H1 (cell line): ENCODE results near the gene INCENP. TPM values are rescaled to one million over a fixed set of nuclear protein-coding genes. Genes with fewer than 3 reads are reported as not detected.

Experiments
- CTCF ChIA-PET: fragments of 300-600 bp; sonication (Branson Sonifier 250); formaldehyde crosslinking; loops from one replicate; lab custom pipeline; 2021; ENCODE audit not compliant: partially characterized antibody; lab: Charles Lee
- POLR2A ChIA-PET: fragments of 300-600 bp; sonication (Branson Sonifier 250); formaldehyde crosslinking; loops from one replicate; lab custom pipeline; 2021; ENCODE audit warnings: inconsistent platforms; ENCODE audit not compliant: partially characterized antibody; lab: Charles Lee
- DNase-seq, 2 experiments: peaks; one replicate each; pipeline versions ENCODE4 v3.0.0 to v3.0.0-alpha.2; 2010 to 2022; ENCODE audit warnings: low spot score in 2 of 2, low read depth in 1 of 2, mixed read lengths in 1 of 2
- FAIRE-seq: peaks from 2 replicates; lab custom pipeline; 2011; peaks lifted over from hg19 to GRCh38; lab: Jason Lieb, UNC
- H2AFZ ChIP-seq: 2 replicates; pipeline ENCODE4 v1.8.1; 2012; ENCODE audit warnings: low read length, inconsistent platforms
- H2AK5ac ChIP-seq: 2 replicates; pipeline ENCODE4 v1.6.1; 2013; ENCODE audit warnings: low read depth, low read length
- H2BK120ac ChIP-seq: replicated peaks from 2 replicates; pipeline ENCODE3; 2013; ENCODE audit warnings: low read depth, low read length, inconsistent platforms
- H2BK12ac ChIP-seq: 2 replicates; pipeline ENCODE4 v1.6.1; 2013; ENCODE audit warnings: low read depth, low read length
- H2BK15ac ChIP-seq: 2 replicates; pipeline ENCODE4 v1.6.1; 2013; ENCODE audit warnings: low read length
- H2BK20ac ChIP-seq: 2 replicates; pipeline ENCODE4 v1.6.1; 2013; ENCODE audit warnings: low read length
- H2BK5ac ChIP-seq: 2 replicates; pipeline ENCODE4 v1.6.1; 2013; ENCODE audit warnings: low read depth, low read length
- H3K14ac ChIP-seq: 2 replicates; pipeline ENCODE4 v1.6.1; 2013; ENCODE audit warnings: inconsistent platforms; ENCODE audit not compliant: insufficient read length
- H3K18ac ChIP-seq: 2 replicates; pipeline ENCODE4 v1.6.1; 2013; ENCODE audit warnings: low read length; ENCODE audit errors: extremely low read depth
- H3K23ac ChIP-seq: 2 replicates; pipeline ENCODE4 v1.6.1; 2013; ENCODE audit warnings: inconsistent platforms; ENCODE audit not compliant: insufficient read length
- H3K23me2 ChIP-seq: 2 replicates; pipeline ENCODE4 v1.6.1; 2013; ENCODE audit warnings: low read depth, low read length
- H3K27ac ChIP-seq: 2 replicates; pipeline ENCODE4 v1.6.1; 2011; ENCODE audit warnings: low read depth, low read length, inconsistent platforms
- H3K27me3 ChIP-seq, 4 experiments: replicated peaks in 1 of 4; 1 replicate in 1 of 4; 2 replicates in 3 of 4; pipeline versions ENCODE4 v1.6.1 to v1.8.1; 2011 to 2013; ENCODE audit warnings: low read length in 3 of 4, mild to moderate bottlenecking in 3 of 4, inconsistent platforms in 2 of 4, mixed read lengths in 2 of 4, moderate library complexity in 1 of 4; ENCODE audit not compliant: control insufficient read depth in 3 of 4, insufficient read depth in 3 of 4; ENCODE audit errors: extremely low read depth in 1 of 4
- H3K36me3 ChIP-seq, 4 experiments: 2 replicates each; pipeline versions ENCODE4 v1.6.1 to v1.8.1; 2011 to 2013; ENCODE audit warnings: mild to moderate bottlenecking in 4 of 4, low read length in 3 of 4, moderate library complexity in 2 of 4, control low read depth in 1 of 4, inconsistent platforms in 1 of 4; ENCODE audit not compliant: insufficient read depth in 4 of 4, control insufficient read depth in 2 of 4
- H3K4ac ChIP-seq: replicated peaks from 2 replicates; pipeline ENCODE3; 2013; ENCODE audit warnings: low read length, low read depth, mixed read lengths, inconsistent platforms; ENCODE audit not compliant: insufficient read length
- H3K4me1 ChIP-seq, 4 experiments: replicated peaks in 1 of 4; 1 replicate in 1 of 4; 2 replicates in 3 of 4; pipeline versions ENCODE4 v1.6.1 to v1.8.1; 2011 to 2013; ENCODE audit warnings: low read length in 3 of 4, inconsistent platforms in 2 of 4, mixed read lengths in 1 of 4; ENCODE audit not compliant: insufficient read depth in 4 of 4, control insufficient read depth in 3 of 4
- H3K4me2 ChIP-seq, 2 experiments: 2 replicates each; pipeline versions ENCODE4 v1.6.1 to v1.8.1; 2011 to 2013; ENCODE audit warnings: low read depth in 2 of 2, low read length in 2 of 2, control low read depth in 1 of 2, inconsistent platforms in 1 of 2, mild to moderate bottlenecking in 1 of 2; ENCODE audit not compliant: insufficient read depth in 1 of 2
- H3K4me3 ChIP-seq, 4 experiments: fragments of 200-600, 300-600 bp in 1 of 4; sonication (generic), shearing (Covaris generic), sonication (Bioruptor Twin) in 1 of 4; 2 replicates each; pipeline versions ENCODE4 v1.5.1 to v1.8.1; 2011 to 2016; ENCODE audit warnings: low read length in 4 of 4, low read depth in 3 of 4, control low read depth in 2 of 4, inconsistent platforms in 2 of 4, mild to moderate bottlenecking in 2 of 4, mixed read lengths in 1 of 4, moderate library complexity in 1 of 4; ENCODE audit not compliant: insufficient read depth in 2 of 4; ENCODE audit errors: extremely low read depth in 1 of 4
- H3K56ac ChIP-seq: replicated peaks from 2 replicates; pipeline ENCODE3; 2013; ENCODE audit warnings: low read depth, mild to moderate bottlenecking, mixed read lengths, low read length, inconsistent platforms; ENCODE audit not compliant: insufficient read length
- H3K79me1 ChIP-seq: 2 replicates; pipeline ENCODE4 v1.6.1; 2013; ENCODE audit warnings: low read depth, low read length, control low read depth
- H3K79me2 ChIP-seq, 2 experiments: 2 replicates each; pipeline versions ENCODE4 v1.6.1 to v1.8.1; 2012 to 2013; ENCODE audit warnings: low read length in 2 of 2, mild to moderate bottlenecking in 2 of 2, inconsistent platforms in 1 of 2; ENCODE audit not compliant: insufficient read depth in 2 of 2, control insufficient read depth in 1 of 2
- H3K9ac ChIP-seq, 4 experiments: replicated peaks in 1 of 4; 1 replicate in 1 of 4; 2 replicates in 3 of 4; pipeline versions ENCODE4 v1.6.1 to v1.8.1; 2011 to 2013; ENCODE audit warnings: low read depth in 3 of 4, low read length in 3 of 4, control low read depth in 2 of 4, mild to moderate bottlenecking in 2 of 4, moderate library complexity in 2 of 4, inconsistent platforms in 1 of 4; ENCODE audit errors: extremely low read depth in 1 of 4
- H3K9me3 ChIP-seq, 2 experiments: 2 replicates each; pipeline versions ENCODE4 v1.6.1 to v1.8.1; 2012 to 2013; ENCODE audit warnings: mild to moderate bottlenecking in 2 of 2, moderate library complexity in 2 of 2, control low read depth in 1 of 2, inconsistent platforms in 1 of 2, low read depth in 1 of 2, low read length in 1 of 2, mixed read lengths in 1 of 2; ENCODE audit not compliant: insufficient read depth in 2 of 2
- H4K20me1 ChIP-seq, 2 experiments: replicated peaks in 1 of 2; 2 replicates each; pipeline versions ENCODE3 to v1.8.1; 2011 to 2013; ENCODE audit warnings: inconsistent platforms in 2 of 2, low read length in 2 of 2, mild to moderate bottlenecking in 1 of 2; ENCODE audit not compliant: insufficient read depth in 2 of 2, control insufficient read depth in 1 of 2
- H4K5ac ChIP-seq: 2 replicates; pipeline ENCODE4 v1.6.1; 2013; ENCODE audit warnings: low read length, low read depth, mixed read lengths, inconsistent platforms; ENCODE audit not compliant: insufficient read length
- H4K8ac ChIP-seq: 2 replicates; pipeline ENCODE4 v1.8.0; 2013; ENCODE audit warnings: mild to moderate bottlenecking, moderate library complexity, low read length, inconsistent platforms; ENCODE audit not compliant: insufficient read depth; ENCODE audit errors: extremely low read depth
- H4K91ac ChIP-seq: replicated peaks from 2 replicates; pipeline ENCODE3; 2013; ENCODE audit warnings: low read length, mixed read lengths, inconsistent platforms; ENCODE audit not compliant: insufficient read length
- BCL11A ChIP-seq, 2 experiments: IDR thresholded peaks; one replicate each; pipeline ENCODE4 v1.6.1; 2011; ENCODE audit warnings: low read depth in 2 of 2, low read length in 2 of 2, mild to moderate bottlenecking in 2 of 2
- KDM1A ChIP-seq: fragments of 200-600, 300-600 bp; sonication (generic); IDR thresholded peaks from 2 replicates; pipeline ENCODE4 v1.7.1; 2016; ENCODE audit warnings: mild to moderate bottlenecking, low read length, borderline replicate concordance
- SP4 ChIP-seq: IDR thresholded peaks from 2 replicates; pipeline ENCODE4 v1.6.1; 2012; ENCODE audit warnings: low read length, inconsistent platforms
- WGBS, 2 experiments: shearing (Covaris generic) in 1 of 2; methylation state at CpG; one replicate each; pipeline versions ENCODE4 v1.1.6 to v1.1.7; 2013 to 2015; ENCODE audit warnings: low lambda C conversion rate in 2 of 2, mixed read lengths in 2 of 2, inconsistent platforms in 1 of 2, low coverage in 1 of 2, missing lambda C conversion rate in 1 of 2; ENCODE audit not compliant: insufficient replicate concordance in 2 of 2, insufficient coverage in 1 of 2, insufficient read length in 1 of 2; ENCODE audit errors: extremely low coverage in 1 of 2, missing lambda C conversion rate in 1 of 2; 5-methylcytosine and 5-hydroxymethylcytosine counted together
- polyA plus RNA-seq, 7 experiments: library from polyadenylated mRNA; depleted of rRNA in 3 of 7; stranded (reverse) in 5 of 7; unstranded in 2 of 7; fragments of >200 nt in 5 of 7; fragments of 200-250 nt in 2 of 7; gene quantifications; 1 replicate in 5 of 7; 2 replicates in 1 of 7; 4 replicates in 1 of 7; pipeline versions ENCODE4 v1.2.1 to v1.2.3, GENCODE V29; 2011 to 2013; ENCODE audit warnings: missing spikeins in 2 of 7, mixed read lengths in 2 of 7
- total RNA-seq: library from RNA; stranded (reverse); fragmentation: NEBNext Ultra II Directional; extraction: Animal tissue kit (Norgen Biotek cat#: 25700); gene quantifications from 2 replicates; pipeline ENCODE4 v1.2.1, GENCODE V29; 2021

Gene INCENP
- total and polyA plus RNA-seq, 2 of the 8 experiments (the other 6 are each of a cell fraction or from before 2014, with no cell fraction given), result 25.4 to 132 TPM

GRCh38 chr11:62087694-62088093, 36.1 kb upstream of the INCENP start:
- H3K9ac ChIP-seq, result no peak overlapping the region
- no peaks in the 10 kb centered on the region for H3K79me2 ChIP-seq
- H3K4me2 ChIP-seq, result no peak overlapping the region
- no peak overlapping the region for H3K4ac ChIP-seq
- 94% methylated on average over 1 of the region's 1 CpG; no CpG with 5 or more reads in 1 of the 2 experiments for WGBS, 2 experiments
- no peak overlapping the region for H2BK20ac ChIP-seq
- no peak for DNase-seq
- no peaks in the 10 kb centered on the region for H3K36me3 ChIP-seq
- H2BK12ac ChIP-seq, result no peak overlapping the region
- H2BK5ac ChIP-seq, result no peak overlapping the region
- H4K5ac ChIP-seq, result no peak overlapping the region
- no peak overlapping the region for H3K4me3 ChIP-seq
- H2AFZ ChIP-seq, result no peak overlapping the region
- no peak overlapping the region for H3K23ac ChIP-seq
- no peak overlapping the region for H4K8ac ChIP-seq
- no peaks in the 10 kb centered on the region for H4K20me1 ChIP-seq
- H2BK120ac ChIP-seq, result no peak overlapping the region
- H3K4me1 ChIP-seq, result no peaks in the 10 kb centered on the region
- H4K91ac ChIP-seq, result no peak overlapping the region
- no peak overlapping the region for H3K14ac ChIP-seq
- no peak overlapping the region for H3K27ac ChIP-seq
- H2AK5ac ChIP-seq, result no peak overlapping the region
- CTCF ChIA-PET, result interaction anchor here (0.6 to 9.1 kb wide), 6 partner anchors 12 to 1378 kb away, joined by 3 to 170 read pairs (median 4); partner anchors contain the start of gene BEST1
- TF ChIP-seq SP4 (no peak), BCL11A (IDR thresholded peaks at IDR 0.05; ENCODE audit: low read depth in 2 of 2, low read length in 2 of 2) (no peak), KDM1A (no peak)
- no peak overlapping the region for H3K18ac ChIP-seq
- H3K56ac ChIP-seq, result no peak overlapping the region
- no peak for FAIRE-seq
- POLR2A ChIA-PET, result no interaction called here
- no peaks in the 10 kb centered on the region for H3K23me2 ChIP-seq
- peaks cover 19 to 27% of the 10 kb centered on the region in 2 experiments for H3K9me3 ChIP-seq
- no peak overlapping the region for H2BK15ac ChIP-seq
- H3K79me1 ChIP-seq, result no peaks in the 10 kb centered on the region
- no peaks in the 10 kb centered on the region for H3K27me3 ChIP-seq
